Naive thymus-derived CD4-positive, alpha-beta T cell (primary cell): Measurements from ENCODE around the gene PRR18. TPM values are rescaled to one million over a fixed set of nuclear protein-coding genes. Genes with fewer than 3 reads are reported as not detected.
A peak's percentile ranks its signal among the peaks of the same experiment; 100 is the strongest.

ENCODE experiments used
- ATAC-seq: fragments of 150-1000 bp; cut with Tn5 transposase; 2 replicates; pipeline ENCODE4 v1.10.0; 2021; ENCODE audit warnings: mild to moderate bottlenecking, moderate library complexity
- CTCF ChIA-PET: fragments of 350-600 bp; sonication (Branson Sonifier 250); formaldehyde crosslinking; loops from one replicate; lab custom pipeline; 2021; ENCODE audit warnings: antibody characterized with exemption; lab: Charles Lee
- POLR2A ChIA-PET: fragments of 350-600 bp; sonication (Branson Sonifier 250); formaldehyde crosslinking; loops from one replicate; lab custom pipeline; 2021; ENCODE audit warnings: antibody characterized with exemption, inconsistent platforms; lab: Charles Lee
- DNase-seq, 9 donors: peaks; one replicate each; pipeline versions ENCODE4 v3.0.0 to v3.0.0-alpha.2; 2020 to 2022; ENCODE audit warnings: mixed read lengths in 1 of 9
- H3K27ac ChIP-seq: one replicate; pipeline ENCODE4 v1.7.0; 2013; ENCODE audit warnings: mild to moderate bottlenecking, low read depth, low read length, moderate library complexity
- H3K27me3 ChIP-seq, 2 donors: one replicate each; pipeline ENCODE4 v1.7.0; 2013; ENCODE audit warnings: low read length in 2 of 2, mild to moderate bottlenecking in 2 of 2, moderate library complexity in 2 of 2; ENCODE audit not compliant: control insufficient read depth in 2 of 2, insufficient read depth in 2 of 2
- H3K36me3 ChIP-seq, 3 experiments: 1 replicate in 2 of 3; 2 replicates in 1 of 3; pipeline ENCODE4 v1.7.0; 2013; ENCODE audit warnings: low read length in 3 of 3, mild to moderate bottlenecking in 3 of 3, moderate library complexity in 1 of 3; ENCODE audit not compliant: insufficient read depth in 3 of 3, control insufficient read depth in 2 of 3
- H3K4me1 ChIP-seq, 2 donors: one replicate each; pipeline ENCODE4 v1.7.0; 2013; ENCODE audit warnings: low read length in 2 of 2, mild to moderate bottlenecking in 2 of 2, moderate library complexity in 1 of 2; ENCODE audit not compliant: control insufficient read depth in 2 of 2, insufficient read depth in 2 of 2
- H3K4me3 ChIP-seq: 2 replicates; pipeline ENCODE4 v1.7.0; 2013; ENCODE audit warnings: mild to moderate bottlenecking, low read length
- H3K9me3 ChIP-seq, 3 experiments: 1 replicate in 2 of 3; 2 replicates in 1 of 3; pipeline ENCODE4 v1.7.0; 2013; ENCODE audit warnings: low read length in 3 of 3; ENCODE audit not compliant: control insufficient read depth in 2 of 3
- H3K27ac Mint-ChIP-seq, 9 donors: one replicate each; pipeline ENCODE4 v1.8.0; 2020 to 2022; ENCODE audit warnings: mixed read lengths in 9 of 9, mild to moderate bottlenecking in 8 of 9, moderate library complexity in 5 of 9, inconsistent platforms in 2 of 9
- H3K27me3 Mint-ChIP-seq, 5 donors: one replicate each; pipeline ENCODE4 v1.8.0; 2021 to 2022; ENCODE audit warnings: mixed read lengths in 5 of 5, mild to moderate bottlenecking in 1 of 5
- H3K36me3 Mint-ChIP-seq, 5 donors: one replicate each; pipeline ENCODE4 v1.8.0; 2020 to 2022; ENCODE audit warnings: mixed read lengths in 5 of 5, mild to moderate bottlenecking in 3 of 5, inconsistent platforms in 1 of 5
- H3K4me1 Mint-ChIP-seq, 7 donors: one replicate each; pipeline ENCODE4 v1.8.0; 2020 to 2022; ENCODE audit warnings: mixed read lengths in 7 of 7, mild to moderate bottlenecking in 3 of 7, inconsistent platforms in 1 of 7
- H3K4me3 Mint-ChIP-seq, 10 donors: one replicate each; pipeline ENCODE4 v1.8.0; 2020 to 2022; ENCODE audit warnings: mild to moderate bottlenecking in 10 of 10, mixed read lengths in 10 of 10, moderate library complexity in 6 of 10, inconsistent platforms in 2 of 10
- H3K9me3 Mint-ChIP-seq, 11 donors: one replicate each; pipeline ENCODE4 v1.8.0; 2020 to 2022; ENCODE audit warnings: mixed read lengths in 11 of 11, mild to moderate bottlenecking in 4 of 11, inconsistent platforms in 1 of 11, moderate library complexity in 1 of 11
- intact Hi-C, 2 donors: fragments of 100-400 bp; cut with micrococcal nuclease; formaldehyde crosslinking; loops; one replicate each; pipeline ENCODE4 v1.15.1; 2023
- polyA plus RNA-seq, 2 donors: library from polyadenylated mRNA; unstranded; fragments of 300-500 nt; fragmentation: Illumina TruSeq; gene quantifications; one replicate each; pipeline ENCODE4 v1.2.3, GENCODE V29; 2021
- total RNA-seq, 6 experiments: library from RNA in 5 of 6; stranded (reverse) in 5 of 6; gene quantifications; 1 replicate in 5 of 6; 2 replicates in 1 of 6; pipeline ENCODE4 v1.2.3 and lab custom pipeline; 2021 to 2026

The PRR18 gene, protein sequence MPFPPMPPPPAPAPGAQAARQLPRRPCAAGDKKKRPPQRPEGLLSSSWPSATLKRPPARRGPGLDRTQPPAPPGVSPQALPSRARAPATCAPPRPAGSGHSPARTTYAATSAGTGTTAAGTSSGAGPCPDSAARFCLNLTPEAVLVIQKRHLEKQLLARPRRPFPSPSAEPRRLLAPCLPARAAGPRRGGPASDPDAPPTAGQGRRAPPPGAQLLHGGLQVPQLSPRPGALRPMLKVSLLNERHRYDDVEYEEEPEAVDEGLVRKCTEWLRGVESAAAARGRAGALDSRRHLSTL
- total RNA-seq (not detected), polyA plus RNA-seq (not detected), total RNA-seq (lab: John Stamatoyannopoulos, UW) (not detected)

- H3K4me3 Mint-ChIP-seq: peak within 1 kb of the TSS in 9 of 10 donors; percentile 9 to 79 (median 53)
- Histone ChIP-seq H3K9me3 (no peaks in the 10 kb centered on the region), H3K36me3 (no peaks in the 10 kb centered on the region), H3K27me3 (peaks cover 0 to 4% of the 10 kb centered on the region in 2 donors), H3K4me1 (no peaks in the 10 kb centered on the region), H3K27ac (no peak within 1 kb of the TSS), H3K4me3 (no peak within 1 kb of the TSS)
- H3K36me3 Mint-ChIP-seq: no peaks in the 10 kb centered on the region
- intact Hi-C loops: no loop called here
- DNase-seq (peak in 2 of 9 donors; percentile 2 to 14), ATAC-seq (no peak)
- no peaks in the 10 kb centered on the region for H3K9me3 Mint-ChIP-seq
- ChIA-PET CTCF (interaction anchor here (1.1 kb wide), 1 partner anchor 12 kb away, joined by 3 read pairs; no protein-coding TSS in a partner anchor), POLR2A (interaction anchor here (0.8 to 1.1 kb wide), 2 partner anchors 9 to 39 kb away, joined by 3 read pairs; no protein-coding TSS in a partner anchor)
- peaks cover 41 to 70% (median 47%) of the 10 kb centered on the region in 5 donors for H3K27me3 Mint-ChIP-seq
- peaks cover 0 to 8% (median 0%) of the 10 kb centered on the region in 7 donors for H3K4me1 Mint-ChIP-seq
- no peak within 1 kb of the TSS for H3K27ac Mint-ChIP-seq
These were observed at the start of gene PRR18 for GRCh38 chr6:166308033-166308768. Gene PRR18, minus strand, starts transcription at chr6:166308392. Its CDS starts 250 bp downstream, at chr6:166308142.

DNA sequence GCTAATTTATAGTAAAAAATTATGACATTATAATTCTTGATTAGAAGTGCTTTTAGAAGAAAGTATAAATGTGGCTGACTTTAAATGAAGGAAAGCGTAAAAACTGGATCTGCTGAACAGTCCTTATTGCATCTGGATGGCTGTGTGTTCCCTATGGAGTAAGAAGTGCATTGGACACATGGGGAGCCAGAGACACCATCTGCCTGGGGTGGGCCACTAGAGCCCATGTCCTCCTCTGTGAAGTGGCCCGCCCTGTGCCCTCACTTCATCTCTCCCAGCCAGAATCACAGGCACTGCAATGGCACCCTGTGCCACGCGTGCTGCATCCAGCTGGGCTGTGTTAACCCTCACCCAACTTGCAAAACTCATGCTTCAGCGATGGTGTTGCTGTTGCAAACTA lies 47.4 kb upstream of the PRR18 start:
- intact Hi-C loops: no loop called here
- ChIA-PET POLR2A (no interaction called here), CTCF (no interaction called here)
- Histone ChIP-seq H3K4me1 (no peaks in the 10 kb centered on the region), H3K27ac (no peak overlapping the region), H3K36me3 (no peaks in the 10 kb centered on the region), H3K27me3 (no peaks in the 10 kb centered on the region), H3K4me3 (no peak overlapping the region), H3K9me3 (no peaks in the 10 kb centered on the region)
- no peak overlapping the region for H3K27ac Mint-ChIP-seq
- H3K9me3 Mint-ChIP-seq: peaks cover 0 to 24% (median 9%) of the 10 kb centered on the region in 11 donors
- ATAC-seq (no peak), DNase-seq (no peak)
- H3K27me3 Mint-ChIP-seq: peaks cover 10 to 73% (median 18%) of the 10 kb centered on the region in 5 donors
- H3K36me3 Mint-ChIP-seq: peaks cover 0 to 7% (median 3%) of the 10 kb centered on the region in 5 donors
- H3K4me3 Mint-ChIP-seq: no peak overlapping the region
- H3K4me1 Mint-ChIP-seq: peaks cover 0 to 2% (median 0%) of the 10 kb centered on the region in 7 donors

DNA sequence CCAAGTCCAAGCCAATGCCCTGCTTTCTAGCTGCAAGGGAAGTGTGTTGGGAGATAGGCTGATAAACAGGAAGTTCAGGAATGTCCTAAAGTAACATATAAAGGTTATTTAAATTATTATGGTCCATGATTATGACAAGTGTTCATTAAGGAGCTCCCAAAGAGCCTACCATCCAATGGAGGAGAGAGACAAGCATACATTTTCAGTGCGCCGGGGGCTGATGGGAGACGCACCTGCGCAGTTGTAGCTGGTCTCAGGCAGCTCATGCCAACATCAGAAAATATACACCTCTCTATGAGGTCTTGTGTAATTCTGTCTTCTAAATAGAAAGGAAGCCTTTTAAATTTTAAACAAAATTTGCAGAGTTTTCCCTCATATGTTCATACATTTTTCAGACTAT lies 46.8 kb upstream of the PRR18 start:
- Histone ChIP-seq H3K4me1 (no peaks in the 10 kb centered on the region), H3K27ac (no peak overlapping the region), H3K9me3 (no peaks in the 10 kb centered on the region), H3K4me3 (no peak overlapping the region), H3K27me3 (no peaks in the 10 kb centered on the region), H3K36me3 (no peaks in the 10 kb centered on the region)
- Mint-ChIP-seq H3K9me3 (peaks cover 0 to 30% (median 11%) of the 10 kb centered on the region in 11 donors), H3K27ac (no peak overlapping the region), H3K4me3 (no peak overlapping the region), H3K36me3 (peaks cover 0 to 7% (median 4%) of the 10 kb centered on the region in 5 donors), H3K4me1 (peaks cover 0 to 2% (median 0%) of the 10 kb centered on the region in 7 donors), H3K27me3 (peaks cover 10 to 73% (median 18%) of the 10 kb centered on the region in 5 donors)
- ChIA-PET POLR2A (no interaction called here), CTCF (no interaction called here)
- ATAC-seq (no peak), DNase-seq (no peak)
- intact Hi-C loops: no loop called here

- ChIA-PET POLR2A (no interaction called here), CTCF (interaction anchor here (0.7 kb wide), 1 partner anchor 40 kb away, joined by 5 read pairs; no protein-coding TSS in a partner anchor)
- H3K9me3 ChIP-seq: no peaks in the 10 kb centered on the region
- Mint-ChIP-seq H3K36me3 (peaks cover 4 to 13% (median 8%) of the 10 kb centered on the region in 5 donors), H3K4me3 (no peak overlapping the region), H3K4me1 (peaks cover 0 to 2% (median 0%) of the 10 kb centered on the region in 7 donors), H3K27me3 (peaks cover 10 to 72% (median 18%) of the 10 kb centered on the region in 5 donors), H3K9me3 (peaks cover 0 to 38% (median 17%) of the 10 kb centered on the region in 11 donors), H3K27ac (no peak overlapping the region)
- H3K27me3 ChIP-seq: no peaks in the 10 kb centered on the region
- no peak overlapping the region for H3K27ac ChIP-seq
- no peak for ATAC-seq
- no peak for DNase-seq
- H3K36me3 ChIP-seq: no peaks in the 10 kb centered on the region
- H3K4me3 ChIP-seq: no peak overlapping the region
- intact Hi-C loops: no loop called here
- H3K4me1 ChIP-seq: no peaks in the 10 kb centered on the region
These were observed 46.0 kb upstream of the PRR18 start for GRCh38 chr6:166354143-166354542.

DNA sequence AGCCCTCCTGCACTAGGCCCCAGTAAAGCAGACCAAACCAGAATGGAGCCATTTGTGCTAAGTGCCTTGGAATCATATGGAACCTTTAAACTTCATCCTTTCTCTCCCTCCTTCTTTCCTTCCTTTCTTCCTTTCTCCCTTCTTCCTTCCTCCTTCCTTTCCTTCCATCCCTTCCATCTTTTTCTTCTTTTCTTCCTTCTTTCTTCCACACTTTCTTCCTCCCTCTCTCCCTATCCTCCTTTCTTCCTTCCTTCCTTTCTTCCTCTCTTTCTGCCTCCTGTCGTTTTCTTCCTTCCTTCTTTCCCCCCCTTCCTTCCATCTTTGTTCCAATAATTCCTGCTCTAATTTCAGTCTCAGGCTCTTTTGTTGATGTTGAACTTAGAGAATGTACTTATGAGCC lies 45.3 kb upstream of the PRR18 start:
- no peak for ATAC-seq
- POLR2A ChIA-PET: no interaction called here
- peaks cover 0 to 40% (median 19%) of the 10 kb centered on the region in 11 donors for H3K9me3 Mint-ChIP-seq

GRCh38 chr6:166352923-166353322 lies 44.7 kb upstream of the PRR18 start:
- Histone ChIP-seq H3K36me3 (no peaks in the 10 kb centered on the region), H3K27me3 (no peaks in the 10 kb centered on the region), H3K9me3 (no peaks in the 10 kb centered on the region), H3K4me1 (no peaks in the 10 kb centered on the region), H3K4me3 (no peak overlapping the region), H3K27ac (no peak overlapping the region)
- H3K27me3 Mint-ChIP-seq: peaks cover 10 to 66% (median 10%) of the 10 kb centered on the region in 5 donors
- peaks cover 0 to 39% (median 19%) of the 10 kb centered on the region in 11 donors for H3K9me3 Mint-ChIP-seq
- ATAC-seq (no peak), DNase-seq (no peak)
- no peak overlapping the region for H3K4me3 Mint-ChIP-seq
- peaks cover 0 to 2% (median 0%) of the 10 kb centered on the region in 7 donors for H3K4me1 Mint-ChIP-seq
- intact Hi-C loops: no loop called here
- POLR2A ChIA-PET: no interaction called here
- CTCF ChIA-PET: no interaction called here
- peaks cover 4 to 13% (median 8%) of the 10 kb centered on the region in 5 donors for H3K36me3 Mint-ChIP-seq
- no peak overlapping the region for H3K27ac Mint-ChIP-seq

More for the DNA sequence above, 45.3 kb upstream of the PRR18 start:
- Histone ChIP-seq H3K36me3 (no peaks in the 10 kb centered on the region), H3K4me1 (no peaks in the 10 kb centered on the region), H3K27ac (no peak overlapping the region), H3K9me3 (no peaks in the 10 kb centered on the region), H3K27me3 (no peaks in the 10 kb centered on the region), H3K4me3 (no peak overlapping the region)
- no peak overlapping the region for H3K27ac Mint-ChIP-seq
- peaks cover 4 to 13% (median 8%) of the 10 kb centered on the region in 5 donors for H3K36me3 Mint-ChIP-seq
- peaks cover 10 to 70% (median 16%) of the 10 kb centered on the region in 5 donors for H3K27me3 Mint-ChIP-seq
- intact Hi-C loops: no loop called here
- CTCF ChIA-PET: no interaction called here
- H3K4me1 Mint-ChIP-seq: peaks cover 0 to 2% (median 0%) of the 10 kb centered on the region in 7 donors
- no peak overlapping the region for H3K4me3 Mint-ChIP-seq
- DNase-seq: no peak
